H1 (cell line): ENCODE measurements around the gene SPSB2.

Experiments used
- CTCF ChIP-seq, 3 experiments: IDR thresholded peaks; 1 replicate in 2 of 3; 2 replicates in 1 of 3; pipeline versions ENCODE4 v1.5.1 to v1.6.1; 2011; ENCODE audit warnings: low read length in 3 of 3, mild to moderate bottlenecking in 3 of 3, inconsistent platforms in 2 of 3, low read depth in 1 of 3, moderate library complexity in 1 of 3; ENCODE audit not compliant: insufficient read depth in 1 of 3; ENCODE audit errors: control extremely low read depth in 1 of 3
- EZH2 ChIP-seq: fragments of 200-600 bp; sonication (generic); IDR thresholded peaks from 2 replicates; pipeline ENCODE4 v1.7.1; 2012; ENCODE audit warnings: low read depth, mild to moderate bottlenecking, moderate library complexity, low read length, inconsistent platforms; ENCODE audit not compliant: severe bottlenecking
- HDAC2 ChIP-seq, 2 experiments: fragments of 300-600 bp in 1 of 2; sonication (generic) in 1 of 2; IDR thresholded peaks; 2 replicates each; pipeline ENCODE4 v1.6.1; 2011 to 2012; ENCODE audit warnings: low read depth in 2 of 2, low read length in 2 of 2, mild to moderate bottlenecking in 2 of 2, moderate library complexity in 2 of 2, borderline replicate concordance in 1 of 2, inconsistent platforms in 1 of 2
- NRF1 ChIP-seq: IDR thresholded peaks from 2 replicates; pipeline ENCODE4 v1.6.1; 2011; ENCODE audit warnings: mild to moderate bottlenecking, low read depth, low read length, improper control_type of control experiment
- POLR2A ChIP-seq, 2 experiments: IDR thresholded peaks; 1 replicate in 1 of 2; 2 replicates in 1 of 2; pipeline ENCODE4 v1.6.1; 2011; ENCODE audit warnings: low read depth in 2 of 2, low read length in 2 of 2, mild to moderate bottlenecking in 2 of 2; ENCODE audit errors: control extremely low read depth in 1 of 2
- YY1 ChIP-seq: IDR thresholded peaks from 2 replicates; pipeline ENCODE4 v1.6.1; 2011; ENCODE audit warnings: low read depth, mild to moderate bottlenecking, low read length
- ZNF274 ChIP-seq: IDR thresholded peaks from 2 replicates; pipeline ENCODE4 v1.7.0; 2012; ENCODE audit warnings: low read length, borderline replicate concordance; ENCODE audit errors: extremely low read depth

- TF ChIP-seq CTCF (IDR thresholded peaks at IDR 0.05; ENCODE audit: control extremely low read depth in 1 of 3, insufficient read depth in 1 of 3, low read depth in 1 of 3, low read length in 3 of 3) (no peak), POLR2A (IDR thresholded peaks at IDR 0.05; ENCODE audit: control extremely low read depth in 1 of 2, low read depth in 2 of 2, low read length in 2 of 2) (no peak), NRF1 (no peak), EZH2 (no peak), YY1 (no peak), ZNF274 (no peak), HDAC2 (IDR thresholded peaks at IDR 0.05; ENCODE audit: borderline replicate concordance in 1 of 2, low read depth in 2 of 2, low read length in 2 of 2) (no peak)
Observed at GRCh38 chr12:6866163-6866919, 6.8 kb downstream of the SPSB2 start.
